RWPE2 (cell line): ENCODE results near the gene CCDC117.
"Not testable (repeated sequence)": the region's sequence is repeated elsewhere in the genome, so short reads cannot be mapped to it uniquely, and the experiment has no call there.

ENCODE experiments used
- ATAC-seq: fragments of 200-7000 bp; cut with Tn5 transposase; 3 replicates; pipeline ENCODE4 v1.9.1; 2021; ENCODE audit warnings: low read depth
- DNase-seq: peaks from one replicate; pipeline ENCODE4 v3.0.0-alpha.2; 2020; ENCODE audit warnings: low spot score
- H3K27ac ChIP-seq: fragments of 450-650 bp; 2 replicates; pipeline ENCODE4 v1.5.1; 2017; ENCODE audit warnings: mild to moderate bottlenecking; ENCODE audit not compliant: poor library complexity, severe bottlenecking
- H3K27me3 ChIP-seq: fragments of 250-450 bp; sonication (Bioruptor Pico); 2 replicates; pipeline ENCODE4 v1.5.1; 2021; ENCODE audit warnings: mild to moderate bottlenecking, moderate library complexity; ENCODE audit not compliant: insufficient read depth, poor library complexity, severe bottlenecking
- H3K36me3 ChIP-seq: fragments of 250-450 bp; sonication (Bioruptor Pico); 2 replicates; pipeline ENCODE4 v1.5.1; 2020; ENCODE audit warnings: low read depth, mild to moderate bottlenecking, moderate library complexity
- H3K4me1 ChIP-seq: fragments of 250-450 bp; sonication (Bioruptor Pico); 2 replicates; pipeline ENCODE4 v1.5.1; 2021; ENCODE audit warnings: mild to moderate bottlenecking, moderate library complexity; ENCODE audit not compliant: insufficient read depth, poor library complexity, severe bottlenecking
- H3K4me3 ChIP-seq: fragments of 250-450 bp; sonication (Bioruptor Pico); 2 replicates; pipeline ENCODE4 v1.5.1; 2021; ENCODE audit warnings: mild to moderate bottlenecking, moderate library complexity; ENCODE audit not compliant: severe bottlenecking
- H3K9me3 ChIP-seq: fragments of 250-450 bp; sonication (Bioruptor Pico); 2 replicates; pipeline ENCODE4 v1.5.1; 2021; ENCODE audit warnings: mild to moderate bottlenecking, moderate library complexity; ENCODE audit not compliant: severe bottlenecking
- CTCF ChIP-seq: fragments of 450-650 bp; IDR thresholded peaks from one replicate; pipeline ENCODE4 v1.5.1; 2017; ENCODE audit warnings: mild to moderate bottlenecking, moderate library complexity; ENCODE audit not compliant: poor library complexity, severe bottlenecking

Gene CCDC117

GRCh38 chr22:28822930-28823551 is 50.5 kb downstream of the CCDC117 start:
- no peak overlapping the region for H3K4me3 ChIP-seq
- no peak for DNase-seq
- TF ChIP-seq CTCF = no peak
- no peak overlapping the region for H3K27ac ChIP-seq
- no peaks in the 10 kb centered on the region; the same call in 1 of the 2 replicates for H3K36me3 ChIP-seq
- H3K4me1 ChIP-seq = no peaks in the 10 kb centered on the region
- ATAC-seq = no peak; the same call in 2 of the 3 replicates
- H3K27me3 ChIP-seq = no peaks in the 10 kb centered on the region
- H3K9me3 ChIP-seq = no peaks in the 10 kb centered on the region

- not testable (repeated sequence) for DNase-seq
Observed at GRCh38 chr22:28824455-28824854, 52.0 kb downstream of the CCDC117 start.

GRCh38 chr22:28826430-28826829 is 53.9 kb downstream of the CCDC117 start:
- ATAC-seq, DNase-seq, H3K27me3 ChIP-seq, H3K27ac ChIP-seq, H3K36me3 ChIP-seq, H3K9me3 ChIP-seq, H3K4me1 ChIP-seq, H3K4me3 ChIP-seq: not testable (repeated sequence)

More at GRCh38 chr22:28824455-28824854, 52.0 kb downstream of the CCDC117 start:
- not testable (repeated sequence) for H3K36me3 ChIP-seq, H3K27me3 ChIP-seq, ATAC-seq, H3K4me1 ChIP-seq, H3K9me3 ChIP-seq, H3K27ac ChIP-seq, H3K4me3 ChIP-seq

- Histone ChIP-seq H3K4me3 (no peak overlapping the region), H3K4me1 (no peaks in the 10 kb centered on the region), H3K27me3 (no peaks in the 10 kb centered on the region), H3K9me3 (no peaks in the 10 kb centered on the region), H3K27ac (no peak overlapping the region), H3K36me3 (no peaks in the 10 kb centered on the region; the same call in 1 of the 2 replicates)
- DNase-seq = no peak
- no peak for ATAC-seq
- no peak for TF ChIP-seq CTCF
Observed at GRCh38 chr22:28826921-28827320, 54.4 kb downstream of the CCDC117 start.

- Histone ChIP-seq H3K27ac (no peak overlapping the region), H3K9me3 (no peaks in the 10 kb centered on the region), H3K36me3 (no peaks in the 10 kb centered on the region), H3K4me1 (no peaks in the 10 kb centered on the region), H3K27me3 (no peaks in the 10 kb centered on the region), H3K4me3 (no peak overlapping the region)
- no peak for DNase-seq
- peak; percentile 65; the same call in 2 of the 3 replicates for ATAC-seq
- TF ChIP-seq CTCF = peak; percentile 97
Observed at GRCh38 chr22:28829358-28830181, 57.1 kb downstream of the CCDC117 start.
